ENCODE measurements around the gene TKTL1. TPM values are rescaled to one million over a fixed set of nuclear protein-coding genes. Genes with fewer than 3 reads are reported as not detected.

The TKTL1 gene
- total and polyA plus RNA-seq, 2 of the 8 experiments (the other 6 are each of a cell fraction or from before 2014, with no cell fraction given) = 0.05 TPM; not detected in 1

- TF ChIP-seq CBX8 (IDR thresholded peaks at IDR 0.05; ENCODE audit: borderline replicate concordance, low read depth, low read length) (no peak), EP300 (IDR thresholded peaks at IDR 0.05; ENCODE audit: borderline replicate concordance in 1 of 2, low read depth in 2 of 2, low read length in 2 of 2) (no peak), RBBP5 (IDR thresholded peaks at IDR 0.05; ENCODE audit: borderline replicate concordance, low read depth, low read length) (no peak), MAFK (IDR thresholded peaks at IDR 0.05; ENCODE audit: low read depth, low read length) (no peak), TBP (IDR thresholded peaks at IDR 0.05; ENCODE audit: low read depth, low read length) (peak; percentile 70), RFX5 (IDR thresholded peaks at IDR 0.05; ENCODE audit: borderline replicate concordance, low read depth, low read length) (no peak), SIRT6 (IDR thresholded peaks at IDR 0.05; ENCODE audit: low read length) (no peak), NANOG (IDR thresholded peaks at IDR 0.05; ENCODE audit: insufficient read depth, low read depth, low read length, poor library complexity, severe bottlenecking) (no peak)
- TF ChIP-seq, protein P1, sequence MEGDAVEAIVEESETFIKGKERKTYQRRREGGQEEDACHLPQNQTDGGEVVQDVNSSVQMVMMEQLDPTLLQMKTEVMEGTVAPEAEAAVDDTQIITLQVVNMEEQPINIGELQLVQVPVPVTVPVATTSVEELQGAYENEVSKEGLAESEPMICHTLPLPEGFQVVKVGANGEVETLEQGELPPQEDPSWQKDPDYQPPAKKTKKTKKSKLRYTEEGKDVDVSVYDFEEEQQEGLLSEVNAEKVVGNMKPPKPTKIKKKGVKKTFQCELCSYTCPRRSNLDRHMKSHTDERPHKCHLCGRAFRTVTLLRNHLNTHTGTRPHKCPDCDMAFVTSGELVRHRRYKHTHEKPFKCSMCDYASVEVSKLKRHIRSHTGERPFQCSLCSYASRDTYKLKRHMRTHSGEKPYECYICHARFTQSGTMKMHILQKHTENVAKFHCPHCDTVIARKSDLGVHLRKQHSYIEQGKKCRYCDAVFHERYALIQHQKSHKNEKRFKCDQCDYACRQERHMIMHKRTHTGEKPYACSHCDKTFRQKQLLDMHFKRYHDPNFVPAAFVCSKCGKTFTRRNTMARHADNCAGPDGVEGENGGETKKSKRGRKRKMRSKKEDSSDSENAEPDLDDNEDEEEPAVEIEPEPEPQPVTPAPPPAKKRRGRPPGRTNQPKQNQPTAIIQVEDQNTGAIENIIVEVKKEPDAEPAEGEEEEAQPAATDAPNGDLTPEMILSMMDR (IDR thresholded peaks at IDR 0.05; ENCODE audit: control extremely low read depth in 1 of 3, insufficient read depth in 1 of 3, low read depth in 1 of 3, low read length in 3 of 3) = no peak
Measured at GRCh38 chrX:154378799-154379568, 83.4 kb downstream of the TKTL1 start, which contains the start of gene EMD (continued).
